ENCODE measurements around the gene RNF207. TPM values are rescaled to one million over a fixed set of nuclear protein-coding genes. Genes with fewer than 3 reads are reported as not detected.

RNF207 gene
- polyA plus RNA-seq, 1 of the 3 experiments (the other 2 are of a cell fraction): 25.4 TPM

DNA sequence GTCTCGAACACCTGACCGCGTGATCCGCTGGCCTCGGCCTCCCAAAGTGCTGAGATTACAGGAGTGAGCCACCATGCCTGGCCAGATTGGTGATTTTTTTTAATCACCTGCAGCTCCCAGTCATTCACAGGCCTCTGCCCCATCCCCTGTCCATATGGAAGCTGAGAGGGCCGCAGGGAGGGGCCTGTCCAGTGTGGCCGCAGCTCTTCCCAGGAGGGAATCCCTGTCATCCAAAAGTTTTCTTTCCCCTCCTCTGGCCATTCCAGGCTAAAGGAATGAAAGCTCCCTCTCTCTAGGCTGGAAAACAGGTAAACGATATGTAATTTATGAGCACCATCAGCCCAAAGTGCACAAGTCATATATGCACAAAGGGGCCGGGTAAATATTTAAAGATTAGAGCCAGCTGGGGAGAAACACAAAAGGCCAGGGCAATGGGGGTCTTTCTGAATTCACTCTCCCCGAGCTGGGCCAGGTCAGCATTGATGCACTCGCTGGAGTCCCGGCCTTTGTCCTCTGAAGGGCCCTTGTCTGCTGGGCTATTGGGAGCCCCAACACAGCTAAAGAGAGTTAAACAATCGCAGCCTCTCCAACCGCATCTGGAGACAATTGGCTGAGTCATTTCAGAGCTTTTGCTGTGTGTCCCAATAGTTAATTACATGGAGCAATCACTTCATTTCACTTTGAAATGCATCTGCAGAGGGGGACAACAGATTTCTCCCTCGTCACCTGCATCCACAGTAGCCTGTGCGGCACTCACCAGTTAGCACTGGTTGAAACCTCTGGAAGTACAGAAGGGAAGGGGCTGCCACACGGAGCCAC lies 34.2 kb downstream of the RNF207 start (continued):
- TF ChIP-seq, protein P1, sequence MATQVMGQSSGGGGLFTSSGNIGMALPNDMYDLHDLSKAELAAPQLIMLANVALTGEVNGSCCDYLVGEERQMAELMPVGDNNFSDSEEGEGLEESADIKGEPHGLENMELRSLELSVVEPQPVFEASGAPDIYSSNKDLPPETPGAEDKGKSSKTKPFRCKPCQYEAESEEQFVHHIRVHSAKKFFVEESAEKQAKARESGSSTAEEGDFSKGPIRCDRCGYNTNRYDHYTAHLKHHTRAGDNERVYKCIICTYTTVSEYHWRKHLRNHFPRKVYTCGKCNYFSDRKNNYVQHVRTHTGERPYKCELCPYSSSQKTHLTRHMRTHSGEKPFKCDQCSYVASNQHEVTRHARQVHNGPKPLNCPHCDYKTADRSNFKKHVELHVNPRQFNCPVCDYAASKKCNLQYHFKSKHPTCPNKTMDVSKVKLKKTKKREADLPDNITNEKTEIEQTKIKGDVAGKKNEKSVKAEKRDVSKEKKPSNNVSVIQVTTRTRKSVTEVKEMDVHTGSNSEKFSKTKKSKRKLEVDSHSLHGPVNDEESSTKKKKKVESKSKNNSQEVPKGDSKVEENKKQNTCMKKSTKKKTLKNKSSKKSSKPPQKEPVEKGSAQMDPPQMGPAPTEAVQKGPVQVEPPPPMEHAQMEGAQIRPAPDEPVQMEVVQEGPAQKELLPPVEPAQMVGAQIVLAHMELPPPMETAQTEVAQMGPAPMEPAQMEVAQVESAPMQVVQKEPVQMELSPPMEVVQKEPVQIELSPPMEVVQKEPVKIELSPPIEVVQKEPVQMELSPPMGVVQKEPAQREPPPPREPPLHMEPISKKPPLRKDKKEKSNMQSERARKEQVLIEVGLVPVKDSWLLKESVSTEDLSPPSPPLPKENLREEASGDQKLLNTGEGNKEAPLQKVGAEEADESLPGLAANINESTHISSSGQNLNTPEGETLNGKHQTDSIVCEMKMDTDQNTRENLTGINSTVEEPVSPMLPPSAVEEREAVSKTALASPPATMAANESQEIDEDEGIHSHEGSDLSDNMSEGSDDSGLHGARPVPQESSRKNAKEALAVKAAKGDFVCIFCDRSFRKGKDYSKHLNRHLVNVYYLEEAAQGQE (IDR thresholded peaks at IDR 0.05; ENCODE audit: low read depth, low read length): no peak
- TF ChIP-seq NRF1 (IDR thresholded peaks at IDR 0.05; ENCODE audit: low read depth, low read length): no peak

DNA sequence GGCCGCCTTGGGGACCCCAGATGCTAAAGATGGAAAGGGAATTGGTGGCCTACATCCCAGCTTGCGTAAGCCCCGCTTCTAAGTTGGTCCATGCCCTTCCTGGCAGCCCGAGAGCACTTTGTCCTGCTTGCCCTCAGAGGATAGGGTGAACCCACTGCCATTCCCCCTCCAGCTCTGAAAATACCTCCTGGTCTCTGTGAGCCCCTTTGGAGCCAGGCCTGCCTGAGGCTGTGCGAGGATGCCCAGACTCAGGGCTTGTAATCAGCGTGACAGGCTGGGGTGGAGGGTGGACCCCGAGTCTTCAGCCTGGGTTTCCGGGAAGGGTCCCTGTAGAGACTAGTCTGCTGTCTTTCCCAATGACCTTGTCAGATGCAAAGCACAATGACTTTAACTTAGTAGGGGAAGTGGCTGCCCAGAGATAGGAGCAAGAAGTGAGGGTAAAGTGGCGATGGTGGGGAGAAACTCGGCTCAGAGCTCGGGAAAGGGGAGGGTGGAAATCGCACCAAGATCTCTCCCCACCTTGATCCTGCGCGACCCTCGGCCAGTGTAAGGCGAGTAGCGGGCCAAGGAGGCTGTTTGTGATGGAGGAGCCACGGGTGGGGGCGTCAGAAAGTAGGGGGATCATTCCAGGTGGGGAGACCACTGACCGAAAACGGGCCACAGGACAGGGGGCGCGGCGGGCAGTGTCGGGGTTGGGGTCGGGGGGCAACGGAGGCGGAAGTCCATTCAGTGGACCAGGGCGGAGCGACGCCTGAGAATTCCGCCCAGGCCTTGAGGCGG lies 35.4 kb downstream of the RNF207 start:
- ChIA-PET POLR2A (no interaction called here), CTCF (interaction anchor here (0.9 to 1.4 kb wide), 8 partner anchors 32 to 208 kb away, joined by 3 to 4 read pairs (median 4); no protein-coding TSS in a partner anchor)
- Histone ChIP-seq H3K9me3 (no peaks in the 10 kb centered on the region), H3K27me3 (ENCODE audit: insufficient read depth) (no peaks in the 10 kb centered on the region), H3K9me2 (no peaks in the 10 kb centered on the region), H3K36me3 (replicated peaks in 1 of 2; ENCODE audit: control insufficient read depth in 1 of 2, insufficient read depth in 2 of 2, low read length in 1 of 2) (no peaks in the 10 kb centered on the region), H3K4me3 (ENCODE audit: low read depth in 2 of 2, low read length in 1 of 2) (no peak overlapping the region), H2AFZ (ENCODE audit: low read depth) (no peak overlapping the region), H3F3A (replicated peaks; ENCODE audit: insufficient read depth) (no peaks in the 10 kb centered on the region), H3K4me1 (ENCODE audit: control insufficient read depth in 1 of 2, insufficient read depth in 2 of 2, low read depth in 1 of 2, low read length in 1 of 2) (no peaks in the 10 kb centered on the region; a peak in 1 of 4 replicates), H4K20me1 (ENCODE audit: insufficient read depth) (no peaks in the 10 kb centered on the region; the same call in 1 of the 2 replicates), H3K79me2 (ENCODE audit: insufficient read depth) (no peaks in the 10 kb centered on the region), H3K9ac (no peak overlapping the region), H3K4me2 (no peak overlapping the region), H3K27ac (ENCODE audit: low read depth in 2 of 2, low read length in 1 of 2) (no peak overlapping the region)
- WGBS (ENCODE audit: low lambda C conversion rate): 87% methylated on average over 27 of the region's 33 CpGs
- no peak for DNase-seq
- TF ChIP-seq NFIC (IDR thresholded peaks at IDR 0.05; ENCODE audit: borderline replicate concordance) (no peak), GABPA (IDR thresholded peaks at IDR 0.05; ENCODE audit: low read depth) (no peak), YY1 (IDR thresholded peaks at IDR 0.05; ENCODE audit: low read depth) (no peak), SIN3A (IDR thresholded peaks at IDR 0.05; ENCODE audit: borderline replicate concordance, low read depth, low read length) (no peak), MEF2A (IDR thresholded peaks at IDR 0.05; ENCODE audit: borderline replicate concordance, low read depth) (no peak), FOSL2 (IDR thresholded peaks at IDR 0.05; ENCODE audit: borderline replicate concordance, low read depth) (no peak), MXI1 (IDR thresholded peaks at IDR 0.05; ENCODE audit: low read depth, low read length) (no peak), FOXM1 (IDR thresholded peaks at IDR 0.05; ENCODE audit: low read depth) (no peak), RFX5 (IDR thresholded peaks at IDR 0.05; ENCODE audit: low read length) (no peak), USF2 (IDR thresholded peaks at IDR 0.05; ENCODE audit: borderline replicate concordance, low read depth, low read length) (no peak), FOXJ3 (CRISPR knock-in tag; IDR thresholded peaks at IDR 0.05) (no peak), TCF12 (IDR thresholded peaks at IDR 0.05) (no peak), MAX (IDR thresholded peaks at IDR 0.05; ENCODE audit: low read depth) (no peak), CHD2 (IDR thresholded peaks at IDR 0.05; ENCODE audit: low read length, partially characterized antibody) (no peak), SMC3 (IDR thresholded peaks at IDR 0.05; ENCODE audit: low read depth, low read length) (no peak)
- TF ChIP-seq, protein P2, sequence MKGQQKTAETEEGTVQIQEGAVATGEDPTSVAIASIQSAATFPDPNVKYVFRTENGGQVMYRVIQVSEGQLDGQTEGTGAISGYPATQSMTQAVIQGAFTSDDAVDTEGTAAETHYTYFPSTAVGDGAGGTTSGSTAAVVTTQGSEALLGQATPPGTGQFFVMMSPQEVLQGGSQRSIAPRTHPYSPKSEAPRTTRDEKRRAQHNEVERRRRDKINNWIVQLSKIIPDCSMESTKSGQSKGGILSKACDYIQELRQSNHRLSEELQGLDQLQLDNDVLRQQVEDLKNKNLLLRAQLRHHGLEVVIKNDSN (IDR thresholded peaks at IDR 0.05; ENCODE audit: borderline replicate concordance, low read depth): no peak
- TF ChIP-seq, protein P3, sequence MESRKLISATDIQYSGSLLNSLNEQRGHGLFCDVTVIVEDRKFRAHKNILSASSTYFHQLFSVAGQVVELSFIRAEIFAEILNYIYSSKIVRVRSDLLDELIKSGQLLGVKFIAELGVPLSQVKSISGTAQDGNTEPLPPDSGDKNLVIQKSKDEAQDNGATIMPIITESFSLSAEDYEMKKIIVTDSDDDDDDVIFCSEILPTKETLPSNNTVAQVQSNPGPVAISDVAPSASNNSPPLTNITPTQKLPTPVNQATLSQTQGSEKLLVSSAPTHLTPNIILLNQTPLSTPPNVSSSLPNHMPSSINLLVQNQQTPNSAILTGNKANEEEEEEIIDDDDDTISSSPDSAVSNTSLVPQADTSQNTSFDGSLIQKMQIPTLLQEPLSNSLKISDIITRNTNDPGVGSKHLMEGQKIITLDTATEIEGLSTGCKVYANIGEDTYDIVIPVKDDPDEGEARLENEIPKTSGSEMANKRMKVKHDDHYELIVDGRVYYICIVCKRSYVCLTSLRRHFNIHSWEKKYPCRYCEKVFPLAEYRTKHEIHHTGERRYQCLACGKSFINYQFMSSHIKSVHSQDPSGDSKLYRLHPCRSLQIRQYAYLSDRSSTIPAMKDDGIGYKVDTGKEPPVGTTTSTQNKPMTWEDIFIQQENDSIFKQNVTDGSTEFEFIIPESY (IDR thresholded peaks at IDR 0.05; ENCODE audit: borderline replicate concordance, low read depth): no peak
- TF ChIP-seq, protein P4, sequence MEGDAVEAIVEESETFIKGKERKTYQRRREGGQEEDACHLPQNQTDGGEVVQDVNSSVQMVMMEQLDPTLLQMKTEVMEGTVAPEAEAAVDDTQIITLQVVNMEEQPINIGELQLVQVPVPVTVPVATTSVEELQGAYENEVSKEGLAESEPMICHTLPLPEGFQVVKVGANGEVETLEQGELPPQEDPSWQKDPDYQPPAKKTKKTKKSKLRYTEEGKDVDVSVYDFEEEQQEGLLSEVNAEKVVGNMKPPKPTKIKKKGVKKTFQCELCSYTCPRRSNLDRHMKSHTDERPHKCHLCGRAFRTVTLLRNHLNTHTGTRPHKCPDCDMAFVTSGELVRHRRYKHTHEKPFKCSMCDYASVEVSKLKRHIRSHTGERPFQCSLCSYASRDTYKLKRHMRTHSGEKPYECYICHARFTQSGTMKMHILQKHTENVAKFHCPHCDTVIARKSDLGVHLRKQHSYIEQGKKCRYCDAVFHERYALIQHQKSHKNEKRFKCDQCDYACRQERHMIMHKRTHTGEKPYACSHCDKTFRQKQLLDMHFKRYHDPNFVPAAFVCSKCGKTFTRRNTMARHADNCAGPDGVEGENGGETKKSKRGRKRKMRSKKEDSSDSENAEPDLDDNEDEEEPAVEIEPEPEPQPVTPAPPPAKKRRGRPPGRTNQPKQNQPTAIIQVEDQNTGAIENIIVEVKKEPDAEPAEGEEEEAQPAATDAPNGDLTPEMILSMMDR (IDR thresholded peaks at IDR 0.05): no peak

Data from SK-N-SH (cell line).